Ovary (tissue), 9 donors: ENCODE measurements around the gene SH3GL2. TPM values are rescaled to one million over a fixed set of nuclear protein-coding genes. Genes with fewer than 3 reads are reported as not detected.

ENCODE experiments used
- DNase-seq, 5 donors: peaks; one replicate each; pipeline ENCODE4 v3.0.0-alpha.2; 2019 to 2020
- H3K27ac ChIP-seq, 2 donors: fragments of 200-600 bp; one replicate each; pipeline versions ENCODE4 v1.5.1 to v1.8.0; 2019 to 2022
- H3K27me3 ChIP-seq: fragments of 200-600 bp; one replicate; pipeline ENCODE4 v1.8.0; 2022
- H3K36me3 ChIP-seq: fragments of 200-600 bp; sonication (generic); one replicate; pipeline ENCODE4 v1.5.1; 2019
- H3K4me1 ChIP-seq: one replicate; pipeline ENCODE4 v1.8.1; 2013; ENCODE audit warnings: mild to moderate bottlenecking, moderate library complexity; ENCODE audit not compliant: insufficient read depth
- H3K4me3 ChIP-seq: fragments of 200-600 bp; sonication (generic); one replicate; pipeline ENCODE4 v1.5.1; 2017
- H3K9me3 ChIP-seq, 2 donors: fragments of 200-600 bp in 1 of 2; sonication (generic) in 1 of 2; one replicate each; pipeline versions ENCODE4 v1.5.1 to v1.8.1; 2013 to 2019; ENCODE audit warnings: mild to moderate bottlenecking in 1 of 2, moderate library complexity in 1 of 2
- EP300 ChIP-seq: sonication (generic); formaldehyde crosslinking; IDR thresholded peaks from one replicate; pipeline ENCODE4 v1.6.1; 2017; ENCODE audit warnings: antibody characterized with exemption
- POLR2A ChIP-seq: fragments of 450-650 bp; IDR thresholded peaks from one replicate; pipeline ENCODE4 v1.6.1; 2017; ENCODE audit warnings: antibody characterized with exemption, mild to moderate bottlenecking, moderate library complexity
- WGBS, 3 donors: extraction: QIAGEN DNeasy Blood & Tissue Kit in 1 of 3; methylation state at CpG; one replicate each; pipeline versions ENCODE4 v1.1.5 to v1.1.7; 2013 to 2017; 5-methylcytosine and 5-hydroxymethylcytosine counted together
- intact Hi-C, 4 donors: fragments of 100-400 bp; cut with DNase I; formaldehyde crosslinking; loops; one replicate each; pipeline versions ENCODE4 v1.11.0 to v1.15.1; 2022 to 2023
- polyA plus RNA-seq, 2 donors: library from polyadenylated mRNA; stranded (reverse); fragments of 200-250 nt in 1 of 2; fragments of 350-450 nt in 1 of 2; fragmentation: Illumina TruSeq in 1 of 2; extraction: RNeasy Lipid Tissue Mini Kit (QIAGEN cat#74804) in 1 of 2; gene quantifications; one replicate each; pipeline ENCODE4 v1.2.3, GENCODE V29; 2013 to 2014
- total RNA-seq, 7 donors: library from RNA; depleted of rRNA in 2 of 7; stranded (reverse); fragments of >200 nt in 2 of 7; fragmentation: NEBNext Ultra II Directional in 3 of 7; extraction: Animal tissue kit (Norgen Biotek cat#: 25700) in 3 of 7; gene quantifications; one replicate each; pipeline versions ENCODE4 v1.1.0 to v1.2.4, GENCODE V29; 2016 to 2023
- TF ChIP-seq, protein P1 (sequence below), 3 donors: fragments of 450-650 bp in 2 of 3; fragments of 200-600 bp in 1 of 3; IDR thresholded peaks; one replicate each; pipeline versions ENCODE4 v1.5.1 to v1.8.0; 2016 to 2022; ENCODE audit warnings: antibody characterized with exemption in 3 of 3, mild to moderate bottlenecking in 1 of 3
- donor health status: DM: no; HTN: no; CAD: no; lungs with moderate emphysema.
- donor health status: DM: no; HTN: no; CAD: no.
- donor health status: Bipolar disorder and iron deficiency.
- donor health status: DM: yes; HTN: yes; CAD: no.
- donor health status: DM: no; HTN: no; CAD: no.
- donor health status: DM: yes; HTN: yes; CAD: no.

The SH3GL2 gene
- total and polyA plus RNA-seq, 9 donors = 0.25 to 4.9 (median 0.98) TPM; not detected in 1

DNA sequence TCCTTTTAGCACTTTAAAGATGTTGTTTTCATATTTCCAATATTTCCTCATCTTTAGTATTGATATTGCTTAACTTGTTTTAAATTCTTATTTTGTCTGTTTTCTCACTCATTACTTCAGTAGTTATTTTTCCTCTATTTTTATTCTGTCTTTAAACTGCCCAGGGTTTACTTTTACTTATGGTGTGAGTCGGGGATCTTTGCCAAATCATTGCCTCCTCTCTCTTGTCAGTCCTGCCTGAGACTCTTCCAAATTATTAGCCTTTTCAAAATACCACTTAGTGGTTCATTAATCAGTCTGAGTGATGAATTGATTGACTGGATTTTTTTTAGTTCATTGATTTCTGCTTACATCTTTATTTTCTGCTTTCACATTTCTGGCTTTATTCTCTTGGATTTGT, 72.9 kb downstream of the SH3GL2 start:
- TF ChIP-seq POLR2A (no peak), EP300 (no peak)
- TF ChIP-seq, protein P1, sequence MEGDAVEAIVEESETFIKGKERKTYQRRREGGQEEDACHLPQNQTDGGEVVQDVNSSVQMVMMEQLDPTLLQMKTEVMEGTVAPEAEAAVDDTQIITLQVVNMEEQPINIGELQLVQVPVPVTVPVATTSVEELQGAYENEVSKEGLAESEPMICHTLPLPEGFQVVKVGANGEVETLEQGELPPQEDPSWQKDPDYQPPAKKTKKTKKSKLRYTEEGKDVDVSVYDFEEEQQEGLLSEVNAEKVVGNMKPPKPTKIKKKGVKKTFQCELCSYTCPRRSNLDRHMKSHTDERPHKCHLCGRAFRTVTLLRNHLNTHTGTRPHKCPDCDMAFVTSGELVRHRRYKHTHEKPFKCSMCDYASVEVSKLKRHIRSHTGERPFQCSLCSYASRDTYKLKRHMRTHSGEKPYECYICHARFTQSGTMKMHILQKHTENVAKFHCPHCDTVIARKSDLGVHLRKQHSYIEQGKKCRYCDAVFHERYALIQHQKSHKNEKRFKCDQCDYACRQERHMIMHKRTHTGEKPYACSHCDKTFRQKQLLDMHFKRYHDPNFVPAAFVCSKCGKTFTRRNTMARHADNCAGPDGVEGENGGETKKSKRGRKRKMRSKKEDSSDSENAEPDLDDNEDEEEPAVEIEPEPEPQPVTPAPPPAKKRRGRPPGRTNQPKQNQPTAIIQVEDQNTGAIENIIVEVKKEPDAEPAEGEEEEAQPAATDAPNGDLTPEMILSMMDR (IDR thresholded peaks at IDR 0.05) = no peak
- Histone ChIP-seq H3K27ac (no peak overlapping the region), H3K36me3 (no peaks in the 10 kb centered on the region), H3K9me3 (no peaks in the 10 kb centered on the region), H3K4me1 (no peaks in the 10 kb centered on the region), H3K27me3 (no peaks in the 10 kb centered on the region), H3K4me3 (no peak overlapping the region)
- no peak for DNase-seq
- intact Hi-C loops = no loop called here
- WGBS, 3 donors = 4 to 8% (median 6%) methylated on average over 1 of the region's 1 CpG

DNA sequence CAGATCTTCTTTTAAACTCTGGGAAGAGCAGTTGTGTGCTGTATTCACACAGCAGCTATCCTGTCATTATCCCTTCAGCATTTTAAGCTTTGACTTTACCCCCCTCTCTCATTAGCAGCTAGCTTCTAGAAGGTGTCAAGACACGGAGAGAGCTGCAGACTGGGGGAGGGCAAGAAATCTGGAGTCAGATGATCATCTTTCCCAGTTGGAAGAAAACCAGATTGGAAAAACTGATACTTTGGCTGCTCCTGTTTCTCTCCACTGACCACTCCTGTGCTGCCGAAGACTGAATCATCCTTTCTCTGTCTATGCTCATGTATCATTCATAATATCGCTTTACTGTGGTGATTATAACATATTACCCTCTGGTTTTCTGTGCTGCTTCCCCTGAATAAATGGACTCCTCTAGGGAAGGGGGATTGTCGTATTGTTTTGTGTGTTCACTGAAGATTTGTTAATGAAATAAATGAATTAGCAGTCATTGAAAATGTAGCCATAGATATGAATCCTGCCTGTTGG, 75.1 kb downstream of the SH3GL2 start:
- intact Hi-C loops = no loop called here
- H3K9me3 ChIP-seq = no peaks in the 10 kb centered on the region
- no peak for DNase-seq
- no peak overlapping the region for H3K27ac ChIP-seq
- TF ChIP-seq EP300 (no peak), POLR2A (no peak)
- TF ChIP-seq, protein P1 (IDR thresholded peaks at IDR 0.05) = no peak
- H3K4me1 ChIP-seq = no peaks in the 10 kb centered on the region
- no peak overlapping the region for H3K4me3 ChIP-seq
- WGBS, 3 donors = 70 to 80% (median 75%) methylated on average over 4 of the region's 4 CpGs
- H3K27me3 ChIP-seq = no peaks in the 10 kb centered on the region
- no peaks in the 10 kb centered on the region for H3K36me3 ChIP-seq

DNA sequence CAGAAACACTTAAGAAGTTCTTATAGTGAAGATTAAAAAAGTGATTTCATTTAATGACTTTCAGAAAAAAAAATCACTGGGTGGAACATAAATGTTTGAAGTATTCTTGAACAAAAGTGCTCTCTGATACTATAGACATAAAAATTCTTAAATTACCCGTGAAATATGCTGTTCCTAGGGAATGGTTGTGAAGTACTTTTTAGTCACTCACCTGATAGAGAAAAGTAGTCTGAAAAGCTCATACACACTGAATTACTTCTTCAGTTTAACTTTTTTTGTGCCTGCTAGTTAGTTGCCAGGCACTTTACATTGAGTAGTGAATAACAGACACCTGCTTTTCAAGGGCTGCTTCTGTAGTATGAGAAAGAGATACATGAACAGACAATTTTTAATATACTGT, 78.0 kb downstream of the SH3GL2 start:
- Histone ChIP-seq H3K36me3 (no peaks in the 10 kb centered on the region), H3K27me3 (no peaks in the 10 kb centered on the region), H3K4me3 (no peak overlapping the region), H3K4me1 (no peaks in the 10 kb centered on the region), H3K27ac (no peak overlapping the region), H3K9me3 (no peaks in the 10 kb centered on the region)
- DNase-seq = no peak
- TF ChIP-seq, protein P1 (IDR thresholded peaks at IDR 0.05) = no peak
- TF ChIP-seq EP300 (no peak), POLR2A (no peak)
- 75 to 80% (median 78%) methylated on average over 1 of the region's 1 CpG for WGBS, 3 donors
- intact Hi-C loops = no loop called here

DNA sequence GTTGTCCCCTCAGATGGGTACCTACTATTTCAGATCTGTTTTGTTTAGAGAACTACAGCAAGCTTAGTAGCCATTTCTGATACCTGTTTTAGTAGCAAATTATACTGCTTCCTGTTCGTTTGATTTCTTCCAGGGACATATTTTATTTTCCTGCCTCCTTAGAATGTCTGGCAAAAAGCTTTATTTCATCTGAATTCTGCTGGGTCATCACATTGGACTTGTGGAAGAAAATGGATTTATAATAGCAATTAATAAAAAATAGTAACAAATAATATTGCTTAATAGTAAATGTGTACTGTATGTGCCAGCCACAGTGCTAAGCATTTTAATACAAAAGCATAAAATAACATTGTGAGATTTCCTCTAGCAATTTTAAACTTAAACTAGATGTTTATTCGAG, 79.4 kb downstream of the SH3GL2 start:
- DNase-seq = no peak
- TF ChIP-seq, protein P1 (IDR thresholded peaks at IDR 0.05) = no peak
- no peak for TF ChIP-seq POLR2A
- no peak for TF ChIP-seq EP300
- Histone ChIP-seq H3K9me3 (no peaks in the 10 kb centered on the region), H3K36me3 (no peaks in the 10 kb centered on the region), H3K4me3 (no peak overlapping the region), H3K4me1 (no peaks in the 10 kb centered on the region), H3K27ac (no peak overlapping the region), H3K27me3 (no peaks in the 10 kb centered on the region)
- 51 to 58% (median 53%) methylated on average over 2 of the region's 2 CpGs for WGBS, 3 donors
- intact Hi-C loops = no loop called here
